Osteoblast (primary cell): ENCODE data around the gene ARHGEF28. TPM values are rescaled to one million over a fixed set of nuclear protein-coding genes. Genes with fewer than 3 reads are reported as not detected.

Experiments used
- DNase-seq: peaks from one replicate; pipeline ENCODE4 v3.0.0; 2011; ENCODE audit warnings: low spot score, mixed read lengths; ENCODE audit not compliant: insufficient read length; ENCODE audit errors: missing footprints
- H2AFZ ChIP-seq: 2 replicates; pipeline ENCODE4 v1.6.0; 2011; ENCODE audit warnings: mild to moderate bottlenecking, low read length
- H3K27ac ChIP-seq: 2 replicates; pipeline ENCODE4 v1.5.1; 2011; ENCODE audit warnings: mild to moderate bottlenecking, low read depth, low read length, moderate library complexity
- H3K27me3 ChIP-seq: 2 replicates; pipeline ENCODE4 v1.6.0; 2012; ENCODE audit warnings: mild to moderate bottlenecking, control low read depth, inconsistent platforms, low read length, moderate library complexity; ENCODE audit not compliant: insufficient read depth
- H3K36me3 ChIP-seq: 2 replicates; pipeline ENCODE4 v1.5.1; 2011; ENCODE audit warnings: mild to moderate bottlenecking, low read length, control low read depth, moderate library complexity; ENCODE audit not compliant: insufficient read depth
- H3K4me1 ChIP-seq: 2 replicates; pipeline ENCODE4 v1.5.1; 2011; ENCODE audit warnings: mild to moderate bottlenecking, low read length, control low read depth, moderate library complexity; ENCODE audit not compliant: insufficient read depth
- H3K4me2 ChIP-seq: 2 replicates; pipeline ENCODE4 v1.6.0; 2011; ENCODE audit warnings: mild to moderate bottlenecking, low read length; ENCODE audit not compliant: insufficient read depth
- H3K4me3 ChIP-seq: fragments of 200-600 bp; sonication (generic); 3 replicates; pipeline ENCODE4 v1.5.1; 2012; ENCODE audit warnings: mild to moderate bottlenecking, low read length, inconsistent platforms; ENCODE audit not compliant: insufficient read depth
- H3K79me2 ChIP-seq: 2 replicates; pipeline ENCODE4 v1.6.0; 2012; ENCODE audit warnings: mild to moderate bottlenecking, low read length, control low read depth, inconsistent platforms; ENCODE audit not compliant: insufficient read depth
- H3K9me3 ChIP-seq: 2 replicates; pipeline ENCODE4 v1.5.1; 2011; ENCODE audit warnings: low read depth, low read length, control low read depth
- H4K20me1 ChIP-seq: 2 replicates; pipeline ENCODE4 v1.6.0; 2012; ENCODE audit warnings: mild to moderate bottlenecking, low read length, control low read depth; ENCODE audit not compliant: insufficient read depth
- total RNA-seq: library from RNA; depleted of rRNA; stranded (reverse); fragments of >200 nt; gene quantifications from 2 replicates; pipeline ENCODE4 v1.2.3, GENCODE V29; 2012
- TF ChIP-seq, protein P1 (sequence below): IDR thresholded peaks from 2 replicates; pipeline ENCODE4 v1.5.1; 2011; ENCODE audit warnings: mild to moderate bottlenecking, low read depth, low read length, moderate library complexity; ENCODE audit errors: extremely low read depth

ARHGEF28 gene
- total RNA-seq, 1 donor, result 64.4 TPM

DNA sequence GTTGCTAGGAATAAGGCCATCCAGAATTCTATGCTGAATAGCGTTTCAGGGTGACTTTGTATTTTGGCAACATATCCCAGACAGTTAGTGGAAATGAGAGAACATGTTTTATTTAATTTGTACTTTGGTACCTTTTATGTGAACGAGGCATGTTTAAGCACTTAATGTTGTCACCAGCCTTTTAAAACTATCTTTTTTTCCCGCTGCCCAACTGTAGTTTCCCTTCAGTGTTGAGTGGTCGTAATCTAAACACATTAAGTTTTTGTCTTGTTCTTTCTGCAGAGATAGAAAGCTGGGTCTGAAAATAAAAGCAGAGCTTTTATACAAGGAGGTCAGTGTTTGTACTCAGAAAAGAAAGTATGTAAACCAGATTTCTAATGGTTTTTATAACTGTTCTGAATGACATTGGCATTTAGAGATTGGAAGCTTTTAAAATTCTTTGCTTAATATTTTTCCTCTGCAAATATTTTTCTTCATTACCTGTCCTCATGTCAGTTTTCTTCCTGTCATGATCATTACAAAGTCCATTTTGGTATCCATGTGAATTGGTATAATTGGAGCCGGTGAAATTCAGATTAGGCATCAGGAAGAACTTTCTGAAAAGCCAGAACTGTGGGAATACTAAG, 100.7 kb downstream of the ARHGEF28 start:
- H3K27me3 ChIP-seq, result no peaks in the 10 kb centered on the region
- TF ChIP-seq, protein P1, sequence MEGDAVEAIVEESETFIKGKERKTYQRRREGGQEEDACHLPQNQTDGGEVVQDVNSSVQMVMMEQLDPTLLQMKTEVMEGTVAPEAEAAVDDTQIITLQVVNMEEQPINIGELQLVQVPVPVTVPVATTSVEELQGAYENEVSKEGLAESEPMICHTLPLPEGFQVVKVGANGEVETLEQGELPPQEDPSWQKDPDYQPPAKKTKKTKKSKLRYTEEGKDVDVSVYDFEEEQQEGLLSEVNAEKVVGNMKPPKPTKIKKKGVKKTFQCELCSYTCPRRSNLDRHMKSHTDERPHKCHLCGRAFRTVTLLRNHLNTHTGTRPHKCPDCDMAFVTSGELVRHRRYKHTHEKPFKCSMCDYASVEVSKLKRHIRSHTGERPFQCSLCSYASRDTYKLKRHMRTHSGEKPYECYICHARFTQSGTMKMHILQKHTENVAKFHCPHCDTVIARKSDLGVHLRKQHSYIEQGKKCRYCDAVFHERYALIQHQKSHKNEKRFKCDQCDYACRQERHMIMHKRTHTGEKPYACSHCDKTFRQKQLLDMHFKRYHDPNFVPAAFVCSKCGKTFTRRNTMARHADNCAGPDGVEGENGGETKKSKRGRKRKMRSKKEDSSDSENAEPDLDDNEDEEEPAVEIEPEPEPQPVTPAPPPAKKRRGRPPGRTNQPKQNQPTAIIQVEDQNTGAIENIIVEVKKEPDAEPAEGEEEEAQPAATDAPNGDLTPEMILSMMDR, result no peak
- no peak overlapping the region for H3K4me3 ChIP-seq
- no peak overlapping the region for H2AFZ ChIP-seq
- H3K36me3 ChIP-seq, result no peaks in the 10 kb centered on the region
- no peak overlapping the region for H3K27ac ChIP-seq
- H3K4me2 ChIP-seq, result no peak overlapping the region
- no peak for DNase-seq
- no peaks in the 10 kb centered on the region for H4K20me1 ChIP-seq
- H3K9me3 ChIP-seq, result no peaks in the 10 kb centered on the region
- no peaks in the 10 kb centered on the region for H3K4me1 ChIP-seq
- H3K79me2 ChIP-seq, result peaks cover 12% of the 10 kb centered on the region

DNA sequence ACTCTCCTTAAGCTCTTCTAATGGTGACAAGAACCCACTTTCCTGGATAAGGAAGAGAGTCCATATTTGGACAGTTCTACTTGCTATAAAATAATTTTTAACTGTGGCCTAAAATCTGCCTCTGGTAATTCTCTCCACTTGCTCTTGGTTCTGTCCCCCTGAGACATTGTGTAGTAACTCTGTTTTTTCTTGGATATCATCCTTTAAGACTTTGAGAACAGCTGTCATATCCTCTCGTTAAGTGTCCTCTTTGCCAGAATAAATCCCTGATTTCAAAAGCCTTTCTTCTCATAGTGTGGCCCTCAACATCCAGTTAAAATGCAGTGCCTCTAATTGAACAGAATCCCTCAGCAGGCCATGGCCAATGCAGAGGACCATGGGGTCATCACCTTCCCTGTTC, 101.5 kb downstream of the ARHGEF28 start:
- H3K36me3 ChIP-seq, result no peaks in the 10 kb centered on the region
- no peak overlapping the region for H3K4me3 ChIP-seq
- H4K20me1 ChIP-seq, result no peaks in the 10 kb centered on the region
- TF ChIP-seq, protein P1, result no peak
- no peak overlapping the region for H2AFZ ChIP-seq
- H3K4me1 ChIP-seq, result no peaks in the 10 kb centered on the region
- peaks cover 12% of the 10 kb centered on the region for H3K79me2 ChIP-seq
- no peaks in the 10 kb centered on the region for H3K9me3 ChIP-seq
- no peaks in the 10 kb centered on the region for H3K27me3 ChIP-seq
- no peak for DNase-seq
- no peak overlapping the region for H3K27ac ChIP-seq
- H3K4me2 ChIP-seq, result no peak overlapping the region

DNA sequence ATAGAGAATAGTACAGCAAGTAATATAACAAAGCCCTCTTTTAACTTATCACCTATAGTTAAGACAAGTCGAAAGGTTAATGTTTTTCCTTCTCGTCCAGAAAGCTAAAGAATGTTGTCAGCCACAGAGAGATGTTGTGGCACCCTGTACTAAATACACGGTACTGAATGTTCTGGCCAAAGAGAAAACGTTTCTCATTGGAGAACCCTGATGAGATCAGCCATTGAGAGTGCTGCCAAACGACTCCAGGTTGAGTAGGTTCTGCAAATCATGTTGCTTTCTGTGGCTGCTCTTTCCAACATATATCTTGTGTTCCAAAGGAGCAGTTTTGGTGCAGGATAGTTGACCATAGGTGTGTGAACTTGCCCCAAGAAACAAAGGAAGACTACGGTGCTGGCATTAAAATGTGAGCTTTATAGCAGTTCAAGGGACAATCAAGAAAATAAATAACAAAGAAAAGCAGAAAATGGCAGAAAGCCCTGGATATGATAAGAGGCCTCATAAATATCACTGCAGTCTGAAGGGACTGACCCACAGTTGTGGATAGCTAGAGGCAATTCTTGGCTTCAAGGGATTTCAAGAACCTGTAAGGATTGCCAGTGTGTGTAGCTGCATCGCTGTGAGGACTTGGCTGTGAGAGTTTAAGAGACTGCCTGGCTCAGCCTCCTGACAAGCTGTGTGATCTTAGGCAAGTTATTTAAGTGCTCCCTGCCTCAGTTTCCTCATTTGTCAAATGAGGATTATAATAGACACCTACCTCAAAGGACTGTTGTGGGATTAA, 102.7 kb downstream of the ARHGEF28 start:
- Histone ChIP-seq H3K9me3 (no peaks in the 10 kb centered on the region), H3K4me3 (no peak overlapping the region), H3K4me2 (no peak overlapping the region), H3K27ac (no peak overlapping the region), H3K79me2 (peaks cover 12% of the 10 kb centered on the region), H3K36me3 (no peaks in the 10 kb centered on the region), H4K20me1 (no peaks in the 10 kb centered on the region), H3K27me3 (no peaks in the 10 kb centered on the region), H3K4me1 (no peaks in the 10 kb centered on the region), H2AFZ (no peak overlapping the region)
- DNase-seq, result no peak
- TF ChIP-seq, protein P1, result no peak

DNA sequence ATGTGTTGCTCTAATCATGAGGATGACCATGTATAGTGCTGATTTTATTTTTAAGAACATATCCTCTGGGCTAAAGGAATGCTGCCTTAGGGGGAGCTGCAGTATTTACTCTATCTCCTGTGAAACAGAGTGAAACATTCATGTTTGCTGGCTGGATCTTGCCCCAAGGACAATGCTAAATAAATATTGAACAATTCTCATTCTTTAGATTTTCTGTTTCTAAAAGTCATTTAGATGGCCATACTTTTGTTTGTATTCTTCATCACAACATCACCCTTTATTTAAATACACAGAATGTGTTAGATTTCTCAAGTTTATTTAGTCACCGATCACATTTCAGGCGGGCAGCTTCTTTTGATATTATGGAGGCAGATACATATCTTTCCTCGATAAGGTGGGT, 103.3 kb downstream of the ARHGEF28 start:
- H3K9me3 ChIP-seq, result no peaks in the 10 kb centered on the region
- H3K79me2 ChIP-seq, result peaks cover 19% of the 10 kb centered on the region
- H3K27me3 ChIP-seq, result no peaks in the 10 kb centered on the region
- H3K4me3 ChIP-seq, result no peak overlapping the region
- H3K4me1 ChIP-seq, result no peaks in the 10 kb centered on the region
- no peak overlapping the region for H3K27ac ChIP-seq
- no peak for DNase-seq
- H2AFZ ChIP-seq, result no peak overlapping the region
- no peak overlapping the region for H3K4me2 ChIP-seq
- no peaks in the 10 kb centered on the region for H4K20me1 ChIP-seq
- no peaks in the 10 kb centered on the region for H3K36me3 ChIP-seq
- TF ChIP-seq, protein P1, result no peak
